Measurements from ENCODE around the gene TSC22D1.

- TF ChIP-seq CTCF (IDR thresholded peaks at IDR 0.05; ENCODE audit: low read length) = no peak
- no peak for TF ChIP-seq EZH2phosphoT487 (IDR thresholded peaks at IDR 0.05; ENCODE audit: low read length)
Observed at GRCh38 chr13:44398606-44399005, 177.5 kb downstream of the TSC22D1 start.

Data from MM.1S (cell line).